ENCODE results near the gene NDUFB11. TPM values are rescaled to one million over a fixed set of nuclear protein-coding genes. Genes with fewer than 3 reads are reported as not detected.

Gene NDUFB11
- total RNA-seq, 1 experiment from 2014 or later: 78.9 TPM

- intact Hi-C loops (cut with micrococcal nuclease): no loop called here
- Histone ChIP-seq H3K27ac (ENCODE audit: low read depth, low read length) (no peak overlapping the region), H3K9ac (ENCODE audit: low read length) (no peak overlapping the region), H3K4me2 (ENCODE audit: low read length) (no peak overlapping the region), H3K79me2 (ENCODE audit: insufficient read depth, low read length) (no peaks in the 10 kb centered on the region), H3K4me3 (replicated peaks in 1 of 2; ENCODE audit: low read depth in 1 of 2, low read length in 2 of 2) (no peak overlapping the region), H3K9me2 (ENCODE audit: insufficient read depth) (no peaks in the 10 kb centered on the region), H3K36me3 (ENCODE audit: control insufficient read depth in 1 of 2, insufficient read depth in 2 of 2, low read length in 2 of 2) (no peaks in the 10 kb centered on the region; a peak in 1 of 4 replicates), H3K9me3 (ENCODE audit: control insufficient read depth in 1 of 2, insufficient read depth in 1 of 2, low read depth in 1 of 2, low read length in 2 of 2) (no peaks in the 10 kb centered on the region), H4K20me1 (ENCODE audit: insufficient read depth) (no peaks in the 10 kb centered on the region), H3K27me3 (ENCODE audit: insufficient read depth, low read length) (no peaks in the 10 kb centered on the region), H2AFZ (ENCODE audit: low read depth, low read length, poor library complexity, severe bottlenecking) (no peak overlapping the region), H3K4me1 (ENCODE audit: control insufficient read depth in 1 of 2, insufficient read depth in 2 of 2, low read length in 2 of 2) (no peaks in the 10 kb centered on the region)
- TF ChIP-seq EZH2 (IDR thresholded peaks at IDR 0.05) (no peak), ATF3 (IDR thresholded peaks at IDR 0.05) (no peak), POLR2AphosphoS5 (IDR thresholded peaks at IDR 0.05; ENCODE audit: low read depth, low read length) (no peak), RAD21 (IDR thresholded peaks at IDR 0.05; ENCODE audit: low read depth) (no peak), JUND (IDR thresholded peaks at IDR 0.05) (no peak), SRF (IDR thresholded peaks at IDR 0.05; ENCODE audit: low read depth) (no peak), CEBPB (IDR thresholded peaks at IDR 0.05; ENCODE audit: low read depth) (no peak), TCF7L2 (IDR thresholded peaks at IDR 0.05; ENCODE audit: borderline replicate concordance, extremely low read depth, insufficient read depth, insufficient read length) (no peak), FOSL1 (IDR thresholded peaks at IDR 0.05; ENCODE audit: low read depth) (no peak), POLR2A (IDR thresholded peaks at IDR 0.05; ENCODE audit: borderline replicate concordance, extremely low read depth, insufficient read depth, insufficient read length) (no peak), EGR1 (IDR thresholded peaks at IDR 0.05; ENCODE audit: low read depth) (no peak), SP1 (IDR thresholded peaks at IDR 0.05; ENCODE audit: low read depth) (no peak), EZH2phosphoT487 (IDR thresholded peaks at IDR 0.05; ENCODE audit: borderline replicate concordance) (no peak), ZFX (IDR thresholded peaks at IDR 0.05) (no peak), CBX3 (IDR thresholded peaks at IDR 0.05; ENCODE audit: low read depth) (no peak), ZNF274 (IDR thresholded peaks at IDR 0.05; ENCODE audit: low read depth, low read length) (no peak)
- CTCF ChIA-PET: no interaction called here
- ATAC-seq (no peak), DNase-seq (ENCODE audit: low read depth, low spot score) (no peak)
- BruUV-seq (replicated peaks): no TSS peak
- POLR2A ChIA-PET: no interaction called here
- RAD21 ChIA-PET (ENCODE audit: low non-redundant PET in 1 of 2, low total read pairs in 2 of 2, uncharacterized antibody in 2 of 2, unreplicated experiment in 2 of 2): no interaction called here
These were observed 35.8 kb upstream of the NDUFB11 start for GRCh38 chrX:47180346-47180745.
